ENCODE data around the gene TAAR8. TPM values are rescaled to one million over a fixed set of nuclear protein-coding genes. Genes with fewer than 3 reads are reported as not detected.
"Not testable (repeated sequence)": the region's sequence is repeated elsewhere in the genome, so short reads cannot be mapped to it uniquely, and the experiment has no call there.

Gene TAAR8
- total RNA-seq, 1 donor from 2014 or later = not detected

GRCh38 chr6:132537145-132537544, 15.3 kb upstream of the TAAR8 start:
- DNase-seq (no peak), ATAC-seq (no peak)
- intact Hi-C loops (cut with micrococcal nuclease) = no loop called here

DNA sequence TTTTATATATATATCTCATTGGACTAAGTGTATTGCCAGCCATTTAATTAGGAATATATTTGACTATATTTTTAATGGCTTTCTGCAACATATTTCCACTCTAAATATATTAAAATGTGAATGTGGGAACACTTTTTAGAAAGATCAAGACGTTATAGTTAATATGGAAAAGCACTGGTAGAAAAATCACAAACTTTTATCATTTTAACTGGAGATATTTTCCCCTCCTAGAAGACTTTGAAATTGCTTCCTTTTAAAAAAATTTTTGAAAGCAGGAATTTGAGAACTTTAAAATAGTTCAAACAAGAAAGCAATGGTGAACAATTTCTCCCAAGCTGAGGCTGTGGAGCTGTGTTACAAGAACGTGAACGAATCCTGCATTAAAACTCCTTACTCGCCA, 14.5 kb upstream of the TAAR8 start, which contains the start of gene TAAR9:
TAAR9 (plus strand) TSS at position 301 of the 400 bp plus-strand sequence; CDS start at position 314, 13 bp downstream.
- DNase-seq = no peak
- no peak for ATAC-seq
- intact Hi-C loops (cut with micrococcal nuclease) = no loop called here

- ATAC-seq (no peak), DNase-seq (no peak)
- intact Hi-C loops (cut with micrococcal nuclease) = no loop called here
Observed at GRCh38 chr6:132544826-132545225, 7.6 kb upstream of the TAAR8 start.

DNA sequence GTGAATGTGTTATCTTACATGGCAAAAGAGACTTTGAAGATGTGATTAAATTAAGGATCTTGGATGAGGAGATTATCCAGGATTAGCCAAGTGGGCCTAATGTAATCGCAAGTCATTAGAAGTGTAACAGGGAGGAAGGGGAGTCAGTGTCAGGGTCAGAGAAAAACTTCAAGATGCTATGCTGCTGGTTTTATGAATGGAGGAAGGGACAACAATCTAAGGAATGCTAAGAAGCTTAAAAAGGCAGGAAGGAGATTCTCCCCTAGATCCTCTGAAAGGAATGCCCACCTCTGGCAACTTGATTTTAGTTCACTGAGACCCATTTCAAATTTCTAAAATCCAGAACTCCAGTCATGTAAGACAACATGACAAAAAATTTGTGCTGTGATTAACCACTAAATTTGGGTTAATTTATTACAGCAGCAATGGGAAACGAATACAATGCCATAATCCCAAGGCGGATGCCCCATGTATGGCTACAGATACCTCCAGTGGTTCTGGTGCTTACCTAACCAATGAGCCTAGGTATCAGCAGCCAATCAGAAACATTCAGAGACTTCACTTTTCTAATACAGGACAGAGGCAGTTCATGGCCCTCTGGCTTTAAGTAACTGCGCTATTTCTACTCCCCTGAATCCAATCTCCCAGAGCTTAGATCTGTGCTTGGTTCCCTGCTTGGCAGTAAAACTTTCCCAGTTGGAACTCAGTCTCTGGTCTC, 3.6 kb upstream of the TAAR8 start:
- ATAC-seq (no peak), DNase-seq (no peak)
- intact Hi-C loops (cut with micrococcal nuclease) = no loop called here

GRCh38 chr6:132551214-132551613, 1.3 kb upstream of the TAAR8 start:
- no peak for ATAC-seq
- intact Hi-C loops (cut with micrococcal nuclease) = no loop called here
- DNase-seq = no peak

DNA sequence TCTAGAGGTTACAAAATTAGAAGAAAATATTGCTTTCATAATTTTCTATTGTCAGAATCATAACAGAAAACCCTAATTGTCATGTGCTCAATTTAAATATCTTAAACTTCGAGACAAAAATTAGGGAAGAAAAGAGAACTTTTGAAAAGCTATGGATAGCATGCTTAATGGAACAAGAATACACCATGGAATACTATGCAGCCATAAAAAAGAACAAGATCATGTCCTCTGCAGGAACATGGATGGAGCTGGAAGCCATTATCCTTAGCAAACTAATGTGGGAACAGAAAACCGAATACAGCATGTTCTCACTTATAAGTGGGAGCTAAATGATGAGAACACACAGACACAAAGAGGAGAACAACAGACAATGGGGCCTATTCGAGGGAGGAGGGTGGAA, 7.6 kb downstream of the TAAR8 start:
- DNase-seq; intact Hi-C loops (cut with micrococcal nuclease); ATAC-seq: not testable (repeated sequence)

DNA sequence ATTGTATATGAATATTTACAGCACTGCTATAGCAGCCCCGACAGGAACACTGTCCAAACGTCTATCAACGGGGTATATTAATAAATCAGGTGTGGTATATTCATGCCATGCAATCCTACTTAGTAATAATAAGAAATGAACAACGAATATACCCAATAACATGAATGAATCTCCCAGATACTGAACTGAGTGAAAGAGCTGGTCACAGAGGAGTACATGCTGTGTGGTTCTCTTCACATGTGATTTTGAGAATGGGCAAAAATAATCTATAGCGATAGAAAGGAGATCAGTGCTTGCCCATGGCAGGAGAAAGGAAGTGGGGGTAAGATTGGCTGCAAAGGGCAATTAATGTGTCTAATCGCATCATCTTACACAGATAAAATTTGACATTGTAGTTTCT, 13.9 kb downstream of the TAAR8 start:
- ATAC-seq (no peak), DNase-seq (no peak)
- intact Hi-C loops (cut with micrococcal nuclease) = no loop called here

DNA sequence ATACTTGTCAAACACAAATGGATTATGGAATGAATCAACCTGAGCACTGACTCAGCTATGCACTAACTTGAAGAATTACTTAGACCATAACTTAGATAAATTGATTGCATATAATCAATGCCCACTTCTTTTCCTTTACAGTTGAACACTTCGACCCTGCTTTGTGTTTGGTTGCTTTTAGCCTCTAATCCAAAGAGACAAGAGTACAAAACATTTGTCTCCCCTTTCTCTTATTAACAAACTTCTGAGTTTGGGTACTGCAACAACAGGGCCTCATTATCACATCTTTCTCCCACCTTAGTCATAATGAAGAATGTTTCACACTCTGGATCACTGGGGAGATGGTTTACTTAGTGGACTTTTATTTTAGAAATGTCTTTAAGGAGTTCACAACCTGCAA, 15.1 kb downstream of the TAAR8 start:
- intact Hi-C loops (cut with micrococcal nuclease) = no loop called here
- DNase-seq = no peak
- ATAC-seq = no peak

DNA sequence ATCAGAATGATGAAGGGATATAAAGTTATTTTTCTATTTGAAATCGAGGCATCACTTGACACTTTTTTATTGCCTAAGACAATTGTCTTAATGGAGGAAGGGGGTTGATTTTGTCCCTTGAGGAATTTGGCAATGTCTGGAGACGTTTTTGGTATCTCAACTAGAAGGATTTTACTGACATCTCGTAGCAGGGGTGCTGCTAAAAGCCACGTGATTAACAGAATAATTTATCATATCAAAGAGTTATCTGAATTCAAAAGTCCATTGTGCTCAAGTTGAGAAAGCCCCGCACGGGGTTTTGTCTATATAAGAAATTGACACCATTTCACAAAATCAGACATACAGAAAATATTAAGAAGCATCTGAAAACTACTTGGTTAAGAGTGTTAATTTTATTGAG, 16.1 kb downstream of the TAAR8 start:
- DNase-seq (no peak), ATAC-seq (no peak)
- intact Hi-C loops (cut with micrococcal nuclease) = no loop called here

DNA sequence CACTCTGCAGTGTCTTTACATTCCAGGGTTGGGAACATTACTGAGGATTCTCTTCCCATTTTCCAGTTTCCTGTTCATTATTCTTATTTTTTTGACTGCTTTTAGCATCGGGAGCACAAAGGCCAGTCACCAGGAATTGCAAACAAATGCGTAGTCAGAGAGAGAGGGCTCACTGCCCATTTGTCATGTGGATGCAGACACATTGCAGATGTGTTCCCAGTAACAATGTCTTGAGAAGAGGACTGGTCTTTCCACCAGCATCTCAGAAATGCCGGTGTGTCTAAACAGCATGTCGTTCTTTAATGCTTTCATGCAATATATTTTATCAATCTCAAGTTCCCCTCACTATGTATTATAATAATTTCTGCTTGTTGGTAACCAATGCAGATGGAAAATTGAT, 16.7 kb downstream of the TAAR8 start:
- intact Hi-C loops (cut with micrococcal nuclease) = no loop called here
- ATAC-seq = no peak

DNA sequence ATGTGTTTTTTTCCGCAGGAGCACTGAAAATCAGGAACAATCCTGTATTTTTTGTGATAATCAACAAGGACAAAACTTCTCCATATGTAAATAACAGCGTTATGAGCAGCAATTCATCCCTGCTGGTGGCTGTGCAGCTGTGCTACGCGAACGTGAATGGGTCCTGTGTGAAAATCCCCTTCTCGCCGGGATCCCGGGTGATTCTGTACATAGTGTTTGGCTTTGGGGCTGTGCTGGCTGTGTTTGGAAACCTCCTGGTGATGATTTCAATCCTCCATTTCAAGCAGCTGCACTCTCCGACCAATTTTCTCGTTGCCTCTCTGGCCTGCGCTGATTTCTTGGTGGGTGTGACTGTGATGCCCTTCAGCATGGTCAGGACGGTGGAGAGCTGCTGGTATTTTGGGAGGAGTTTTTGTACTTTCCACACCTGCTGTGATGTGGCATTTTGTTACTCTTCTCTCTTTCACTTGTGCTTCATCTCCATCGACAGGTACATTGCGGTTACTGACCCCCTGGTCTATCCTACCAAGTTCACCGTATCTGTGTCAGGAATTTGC, 17.8 kb downstream of the TAAR8 start, which contains the start of gene TAAR6:
TAAR6 (plus strand) TSS at position 102 of the 557 bp plus-strand sequence; CDS start at position 102, 0 bp downstream.
- no peak for ATAC-seq
- intact Hi-C loops (cut with micrococcal nuclease) = no loop called here
- no peak for DNase-seq

More for the DNA sequence above, 16.7 kb downstream of the TAAR8 start:
- no peak for DNase-seq

DNA sequence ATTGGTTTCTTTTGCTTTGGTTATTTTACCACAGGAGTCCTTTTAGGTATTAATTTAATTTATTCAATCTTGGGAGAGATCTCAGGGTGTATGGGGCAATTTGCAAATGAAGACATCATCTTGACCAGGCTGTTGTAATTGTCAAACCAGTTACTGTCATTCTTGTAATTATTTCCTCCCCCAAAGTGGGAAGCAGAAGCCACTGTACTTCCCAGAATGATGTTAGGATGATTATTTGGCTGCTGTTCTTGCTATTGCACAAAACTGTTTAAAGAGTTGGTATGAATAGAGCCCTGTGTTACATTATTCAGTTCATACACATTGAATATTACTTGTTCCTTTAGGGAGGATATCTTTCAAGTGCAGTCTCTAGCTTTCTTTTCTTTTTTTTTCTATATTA, 19.3 kb downstream of the TAAR8 start:
- no peak for ATAC-seq
- DNase-seq = no peak
- intact Hi-C loops (cut with micrococcal nuclease) = no loop called here

DNA sequence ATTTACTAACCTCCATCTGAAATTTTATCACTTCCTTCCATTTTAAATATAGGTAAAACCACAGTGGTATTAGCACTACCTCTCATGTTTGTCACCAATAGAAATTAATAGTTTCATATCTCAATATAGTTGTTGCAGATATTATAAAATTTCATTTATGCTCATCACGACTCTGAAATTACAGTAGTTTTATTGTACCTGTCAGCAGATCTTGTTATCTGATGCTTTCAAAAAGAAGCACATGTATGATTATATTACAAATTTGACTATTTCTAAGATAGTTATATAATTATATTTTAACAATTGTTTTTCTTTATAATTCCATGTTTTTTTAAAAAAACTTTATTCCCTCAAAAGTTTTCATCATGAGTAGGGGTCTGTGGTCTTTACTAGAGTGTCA, 32.2 kb downstream of the TAAR8 start:
- intact Hi-C loops (cut with micrococcal nuclease) = no loop called here
- DNase-seq (no peak), ATAC-seq (no peak)

DNA sequence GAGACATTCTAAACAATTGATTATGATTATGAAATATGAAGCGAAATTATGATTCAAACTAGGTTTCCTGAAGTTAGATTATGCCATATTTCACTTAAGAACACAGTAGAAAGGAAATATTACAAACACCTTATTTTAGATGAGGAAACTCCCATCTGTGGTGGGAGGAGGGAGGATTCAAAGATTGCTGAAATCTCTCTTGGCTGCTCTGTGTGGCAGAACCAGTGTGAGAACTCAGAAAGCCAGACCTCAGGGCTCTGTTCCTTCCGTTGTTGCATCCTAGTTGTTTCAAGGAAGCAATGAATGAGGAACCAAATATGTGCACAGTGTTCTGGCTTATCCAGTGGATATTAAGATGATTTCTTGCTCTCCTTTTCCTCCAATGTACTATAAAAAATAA, 35.0 kb downstream of the TAAR8 start:
- DNase-seq (no peak), ATAC-seq (no peak)
- intact Hi-C loops (cut with micrococcal nuclease) = no loop called here

GRCh38 chr6:132589454-132589853, 37.0 kb downstream of the TAAR8 start, which contains the start of gene TAAR5:
TAAR5 (minus strand) TSS chr6:132589741; CDS start chr6:132589686, 55 bp downstream.
- DNase-seq = no peak
- intact Hi-C loops (cut with micrococcal nuclease) = no loop called here
- ATAC-seq = no peak

- ATAC-seq (no peak), DNase-seq (no peak)
- intact Hi-C loops (cut with micrococcal nuclease) = no loop called here
Observed at GRCh38 chr6:132590362-132590761, 37.9 kb downstream of the TAAR8 start.

- DNase-seq (no peak), ATAC-seq (no peak)
- intact Hi-C loops (cut with micrococcal nuclease) = no loop called here
Observed at GRCh38 chr6:132592855-132593254, 40.4 kb downstream of the TAAR8 start.

DNA sequence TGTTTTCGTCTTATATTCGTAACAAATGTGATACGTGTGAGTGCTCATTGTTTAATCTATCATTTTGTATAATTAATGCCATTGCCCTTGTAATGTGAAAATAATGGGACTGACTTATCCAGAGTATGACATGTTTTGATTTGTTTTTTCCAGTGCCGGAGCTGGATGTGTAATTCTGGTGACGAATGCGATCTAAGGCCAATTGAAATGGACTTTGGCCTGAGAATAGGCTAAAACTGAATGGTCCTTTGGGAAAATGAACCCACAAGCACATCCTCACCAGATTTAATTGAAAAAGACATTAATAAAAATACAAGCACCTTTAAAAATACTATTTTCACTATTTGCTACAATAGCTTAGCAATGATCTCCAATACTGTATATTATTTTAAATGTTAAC, 43.7 kb downstream of the TAAR8 start:
- DNase-seq (no peak), ATAC-seq (no peak)
- intact Hi-C loops (cut with micrococcal nuclease) = no loop called here

DNA sequence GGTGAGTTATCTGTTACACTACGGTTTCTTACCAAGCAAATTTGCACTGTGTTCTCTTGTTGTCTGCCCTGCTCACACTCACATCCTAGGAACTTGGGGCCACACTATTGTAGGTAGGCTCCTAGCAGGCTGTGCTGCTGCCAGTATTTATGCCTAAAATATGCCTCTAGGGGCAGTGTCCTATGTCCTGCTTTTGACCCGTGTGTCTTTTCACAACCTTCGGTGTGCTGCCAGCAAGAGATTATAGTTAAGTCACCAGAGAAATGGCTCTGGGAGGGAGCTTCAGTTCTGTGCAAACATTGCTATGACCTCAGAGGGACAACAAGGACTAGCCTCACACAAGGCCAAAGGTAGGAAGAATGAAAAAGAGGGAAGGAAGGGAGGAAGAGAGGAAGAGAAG, 46.0 kb downstream of the TAAR8 start:
- no peak for DNase-seq
- intact Hi-C loops (cut with micrococcal nuclease) = no loop called here
- ATAC-seq = no peak

GRCh38 chr6:132600900-132601299, 48.4 kb downstream of the TAAR8 start:
- DNase-seq; intact Hi-C loops (cut with micrococcal nuclease); ATAC-seq: not testable (repeated sequence)
